Fibroblast of skin of back (primary cell): Measurements from ENCODE around the gene FAM234B.

Experiments
- DNase-seq: peaks from one replicate; pipeline ENCODE4 v3.0.0-alpha.2; 2013

FAM234B gene

DNA sequence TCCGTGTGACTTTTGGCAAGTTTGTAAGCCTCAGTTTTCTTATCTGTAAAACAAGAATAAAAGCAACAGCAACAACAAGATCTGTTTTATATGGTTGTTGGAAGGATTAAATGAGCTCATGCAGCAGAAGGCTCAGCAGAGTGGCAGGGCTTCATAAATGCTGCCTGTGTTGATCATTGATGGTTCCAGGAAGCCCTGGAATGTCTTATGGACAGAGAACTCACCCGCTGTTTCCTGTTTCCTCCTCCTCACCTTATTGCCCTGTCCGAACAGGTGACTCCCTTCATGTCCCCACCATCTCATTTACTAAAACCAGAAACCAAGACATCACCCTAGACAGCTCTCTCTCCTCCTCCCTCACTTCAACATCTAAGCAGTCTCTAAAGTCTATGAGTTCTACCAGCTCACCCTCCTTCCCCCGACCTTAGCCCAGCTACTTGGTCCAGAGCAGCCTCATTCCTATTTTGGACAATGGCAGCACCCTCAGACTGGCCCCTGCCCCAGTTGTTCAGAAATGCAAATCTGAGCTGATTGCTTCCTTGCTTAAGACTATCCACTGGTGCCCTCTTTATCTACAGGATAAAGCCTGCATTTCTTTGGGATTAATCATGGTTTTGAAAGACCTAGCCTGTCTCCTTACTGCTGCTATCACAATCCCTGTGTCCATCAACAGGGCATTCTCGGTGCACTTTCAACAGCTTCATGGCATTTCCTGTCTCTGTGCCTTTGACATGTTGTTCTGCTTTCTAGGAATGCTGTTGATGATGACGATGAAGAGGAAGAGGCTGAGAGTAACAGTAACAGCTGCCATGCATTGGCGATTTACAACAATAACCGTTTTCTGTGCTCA lies 80.7 kb downstream of the FAM234B start:
- DNase-seq: peak; percentile 76

DNA sequence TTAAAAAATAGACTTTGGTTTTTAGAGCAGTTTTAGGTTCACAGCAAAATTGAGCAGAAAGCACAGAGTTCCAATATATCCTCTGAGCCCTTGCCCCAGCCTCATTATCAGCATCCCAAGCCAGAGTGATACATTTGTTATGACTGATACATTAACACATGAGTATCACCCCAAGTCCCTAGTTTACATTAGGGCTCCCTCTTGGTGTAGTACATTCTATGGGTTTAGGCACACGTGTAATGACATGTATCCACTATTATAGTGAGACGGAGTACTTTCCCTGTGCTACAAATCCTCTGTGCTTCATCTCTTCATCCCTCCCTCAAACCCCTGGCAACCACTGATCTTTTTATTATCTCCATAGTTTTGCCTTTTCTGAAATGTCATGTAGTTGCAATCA lies 81.8 kb downstream of the FAM234B start:
- DNase-seq: no peak

GRCh38 chr12:13126494-13126893 lies 82.3 kb downstream of the FAM234B start:
- no peak for DNase-seq

- no peak for DNase-seq
Observed at GRCh38 chr12:13127444-13127843, 83.3 kb downstream of the FAM234B start.

DNA sequence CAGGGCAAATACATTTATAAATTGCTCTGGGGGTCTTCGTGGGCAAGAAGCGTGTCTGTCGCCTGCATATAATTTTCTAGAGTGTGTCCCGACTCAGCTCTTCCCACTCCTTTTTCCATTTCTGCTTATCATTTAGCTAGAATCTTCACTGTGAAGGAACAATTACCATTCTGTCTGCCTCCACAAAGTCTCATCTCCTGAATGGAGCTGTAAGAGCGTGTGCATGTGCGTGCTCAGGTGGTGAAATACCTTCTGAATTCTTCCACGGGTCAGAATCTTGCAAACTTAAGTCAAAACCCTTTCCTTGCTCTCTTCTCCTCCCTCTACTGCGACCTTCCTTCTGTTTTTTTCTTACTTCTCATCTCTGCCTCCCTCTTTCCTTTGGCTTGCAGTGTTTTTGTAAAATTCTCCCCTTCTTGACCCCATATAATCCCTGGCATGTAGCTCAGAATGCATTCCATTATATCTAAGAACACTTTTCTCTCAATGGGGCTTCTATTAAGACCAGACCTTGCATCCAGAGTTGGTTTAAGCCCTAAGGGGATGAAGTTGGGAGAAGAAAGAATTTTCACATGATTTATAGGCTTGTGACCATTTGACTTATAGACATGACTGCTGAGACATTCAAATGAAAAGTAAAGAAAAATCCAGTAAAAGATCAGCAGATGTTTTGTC lies 84.2 kb downstream of the FAM234B start:
- peak; percentile 56 for DNase-seq

- DNase-seq: peak; percentile 27
Observed at GRCh38 chr12:13130981-13131380, 86.8 kb downstream of the FAM234B start.
